Pons (tissue), 1 donor: Measurements from ENCODE around the gene FDPS.
"Not testable (repeated sequence)": the region's sequence is repeated elsewhere in the genome, so short reads cannot be mapped to it uniquely, and the experiment has no call there.

Source experiments
- DNase-seq: peaks from one replicate; pipeline ENCODE4 v3.0.0-alpha.2; 2016; ENCODE audit warnings: low spot score

FDPS gene

DNA sequence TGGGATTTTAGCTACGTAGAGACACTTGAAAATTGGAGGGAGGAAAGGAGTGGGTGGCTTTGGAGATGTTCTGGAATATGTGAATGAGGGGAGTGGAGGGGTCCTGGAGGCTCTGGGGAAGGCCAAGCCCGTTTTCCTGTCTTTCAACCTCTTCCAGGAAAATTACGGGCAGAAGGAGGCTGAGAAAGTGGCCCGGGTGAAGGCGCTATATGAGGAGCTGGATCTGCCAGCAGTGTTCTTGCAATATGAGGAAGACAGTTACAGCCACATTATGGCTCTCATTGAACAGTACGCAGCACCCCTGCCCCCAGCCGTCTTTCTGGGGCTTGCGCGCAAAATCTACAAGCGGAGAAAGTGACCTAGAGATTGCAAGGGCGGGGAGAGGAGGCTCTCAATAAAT, 11.6 kb downstream of the FDPS start:
- DNase-seq = no peak

DNA sequence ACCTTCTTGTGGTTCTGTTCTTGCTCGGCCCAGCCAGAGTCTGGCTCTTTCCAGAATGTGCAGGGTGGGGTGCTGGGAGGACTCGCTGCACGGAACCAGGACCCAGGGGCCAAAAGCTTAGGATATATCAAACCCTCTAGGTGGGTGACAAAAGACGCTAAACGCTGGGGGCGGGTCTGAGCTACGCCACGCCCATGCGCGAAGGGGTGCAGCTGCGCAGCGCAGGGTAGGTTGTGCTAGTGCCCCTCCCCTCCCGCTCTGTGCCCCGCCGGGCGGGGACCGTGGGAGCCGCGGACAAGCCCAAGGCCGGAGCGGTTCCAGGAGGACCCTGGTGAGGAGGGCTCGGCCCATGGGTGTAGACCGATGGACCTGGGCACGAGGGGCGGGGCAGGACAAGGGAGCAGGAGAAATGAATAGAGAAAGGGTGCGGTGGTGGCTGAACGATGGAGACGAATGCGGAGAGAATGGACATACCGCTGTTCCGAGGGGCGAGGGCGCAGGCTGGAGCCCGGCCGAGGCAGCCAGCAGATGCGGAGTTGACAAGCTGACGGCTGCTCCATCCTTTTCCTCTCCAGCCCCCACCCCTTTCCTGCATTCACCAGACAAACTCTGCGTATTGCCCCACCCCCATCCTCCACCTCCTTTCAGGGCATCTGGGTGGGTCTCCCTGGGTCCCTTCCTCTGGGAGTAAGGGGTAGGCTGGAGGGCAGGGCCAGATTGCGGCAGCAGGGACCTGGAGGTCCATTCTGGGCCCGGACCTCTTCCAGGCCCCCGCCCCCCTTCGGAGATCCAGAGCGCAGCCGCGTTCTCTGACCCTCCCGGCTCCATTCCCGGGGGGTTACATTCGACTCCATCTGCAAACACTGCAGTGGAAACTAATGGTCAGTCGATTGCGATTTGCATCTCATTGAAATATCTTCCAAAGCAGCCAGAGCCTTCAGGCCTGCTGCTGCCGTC, 12.3 kb downstream of the FDPS start, which contains the start of gene RUSC1:
Gene RUSC1, plus strand, starts transcription at position 234 of the 957 bp plus-strand sequence. CDS start 880 bp downstream, outside the sequence.
- peak; percentile 58 for DNase-seq

DNA sequence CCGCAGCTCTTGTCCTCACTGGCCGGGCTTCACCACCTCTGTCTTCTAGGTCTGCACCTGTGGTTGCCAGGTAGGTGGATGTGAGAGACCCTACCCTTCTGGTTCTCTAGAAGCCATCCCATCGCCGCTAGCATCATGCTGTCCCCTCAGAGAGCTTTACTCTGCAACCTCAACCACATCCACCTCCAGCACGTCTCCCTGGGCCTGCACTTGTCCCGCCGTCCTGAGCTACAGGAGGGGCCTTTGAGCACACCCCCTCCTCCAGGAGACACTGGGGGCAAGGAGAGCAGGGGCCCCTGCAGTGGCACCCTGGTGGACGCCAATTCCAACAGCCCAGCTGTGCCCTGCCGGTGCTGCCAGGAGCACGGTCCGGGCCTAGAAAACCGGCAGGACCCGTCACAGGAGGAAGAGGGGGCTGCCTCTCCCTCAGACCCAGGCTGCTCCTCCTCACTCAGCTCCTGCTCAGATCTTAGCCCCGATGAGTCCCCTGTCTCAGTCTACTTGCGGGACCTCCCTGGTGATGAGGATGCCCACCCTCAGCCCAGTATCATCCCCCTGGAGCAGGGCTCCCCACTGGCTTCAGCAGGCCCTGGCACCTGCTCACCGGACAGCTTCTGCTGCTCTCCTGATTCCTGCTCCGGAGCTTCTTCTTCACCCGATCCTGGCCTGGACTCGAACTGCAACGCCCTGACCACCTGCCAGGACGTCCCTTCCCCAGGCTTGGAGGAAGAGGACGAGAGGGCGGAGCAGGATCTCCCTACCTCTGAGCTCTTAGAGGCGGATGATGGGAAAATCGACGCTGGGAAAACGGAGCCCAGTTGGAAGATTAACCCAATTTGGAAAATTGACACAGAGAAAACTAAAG, 13.2 kb downstream of the FDPS start:
- DNase-seq = no peak

DNA sequence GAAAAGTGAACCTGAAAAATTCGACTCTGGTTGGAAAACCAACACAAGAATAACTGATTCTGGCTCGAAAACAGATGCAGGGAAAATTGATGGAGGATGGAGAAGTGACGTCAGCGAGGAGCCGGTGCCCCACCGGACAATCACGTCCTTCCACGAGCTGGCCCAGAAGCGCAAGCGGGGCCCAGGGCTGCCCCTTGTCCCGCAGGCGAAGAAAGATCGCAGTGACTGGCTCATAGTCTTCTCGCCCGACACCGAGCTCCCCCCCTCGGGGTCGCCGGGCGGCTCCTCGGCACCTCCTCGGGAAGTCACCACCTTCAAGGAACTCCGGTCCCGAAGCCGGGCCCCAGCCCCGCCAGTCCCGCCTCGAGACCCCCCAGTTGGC, 13.9 kb downstream of the FDPS start:
- DNase-seq = no peak

DNA sequence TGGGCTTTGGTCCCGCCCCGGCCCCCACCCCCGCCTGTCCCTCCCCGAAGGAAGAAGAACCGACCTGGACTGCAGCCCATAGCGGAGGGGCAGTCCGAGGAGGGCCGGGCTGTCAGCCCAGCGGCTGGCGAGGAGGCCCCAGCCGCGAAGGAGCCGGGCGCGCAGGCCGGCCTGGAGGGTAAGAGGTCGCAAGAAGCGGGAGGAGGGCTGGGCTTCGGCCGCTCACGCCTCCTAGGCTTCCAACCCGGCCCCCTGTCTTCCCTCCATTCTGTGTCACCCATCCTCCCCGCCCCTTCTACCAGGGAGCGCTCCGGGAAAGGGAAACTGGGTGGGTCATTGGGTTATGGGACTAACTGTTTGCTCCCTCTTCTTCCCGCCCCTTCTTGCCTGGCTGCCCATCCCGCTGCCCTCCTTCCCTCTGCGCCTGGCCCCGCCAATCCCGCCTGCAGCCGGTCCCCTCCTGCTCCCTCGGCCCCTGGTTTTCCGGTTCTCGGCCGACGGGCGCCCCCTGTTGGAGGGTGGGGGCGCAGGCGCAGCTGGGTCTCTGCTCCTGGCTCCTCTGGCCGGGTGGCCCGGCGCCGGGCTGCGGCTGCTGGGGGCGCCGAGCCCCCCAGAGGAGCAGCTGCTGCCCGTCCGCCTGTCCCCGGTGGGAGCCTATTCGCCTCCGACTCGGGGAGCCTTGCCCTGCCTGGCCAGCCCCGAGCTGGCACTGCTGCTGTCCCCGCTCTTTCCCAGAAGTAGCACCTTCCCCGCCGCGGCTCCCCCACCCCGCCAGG, 14.5 kb downstream of the FDPS start:
- peak; percentile 84 for DNase-seq

DNA sequence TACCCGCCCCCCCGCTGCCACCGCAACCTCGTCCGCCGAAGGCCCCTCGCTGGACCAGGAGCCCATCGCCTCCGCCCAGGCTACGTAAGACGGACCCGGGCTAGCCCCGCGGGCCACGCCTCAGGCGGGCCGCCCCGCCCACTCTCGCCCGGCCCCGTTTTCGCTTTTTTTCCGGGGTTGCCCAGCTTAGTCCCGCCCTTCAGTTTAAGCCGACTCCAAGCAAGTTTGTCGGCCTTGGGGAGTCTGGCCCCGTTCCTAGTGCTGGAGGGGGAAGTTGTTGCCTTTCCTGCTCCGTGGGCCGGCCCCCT, 15.0 kb downstream of the FDPS start:
- peak; percentile 81 for DNase-seq

DNA sequence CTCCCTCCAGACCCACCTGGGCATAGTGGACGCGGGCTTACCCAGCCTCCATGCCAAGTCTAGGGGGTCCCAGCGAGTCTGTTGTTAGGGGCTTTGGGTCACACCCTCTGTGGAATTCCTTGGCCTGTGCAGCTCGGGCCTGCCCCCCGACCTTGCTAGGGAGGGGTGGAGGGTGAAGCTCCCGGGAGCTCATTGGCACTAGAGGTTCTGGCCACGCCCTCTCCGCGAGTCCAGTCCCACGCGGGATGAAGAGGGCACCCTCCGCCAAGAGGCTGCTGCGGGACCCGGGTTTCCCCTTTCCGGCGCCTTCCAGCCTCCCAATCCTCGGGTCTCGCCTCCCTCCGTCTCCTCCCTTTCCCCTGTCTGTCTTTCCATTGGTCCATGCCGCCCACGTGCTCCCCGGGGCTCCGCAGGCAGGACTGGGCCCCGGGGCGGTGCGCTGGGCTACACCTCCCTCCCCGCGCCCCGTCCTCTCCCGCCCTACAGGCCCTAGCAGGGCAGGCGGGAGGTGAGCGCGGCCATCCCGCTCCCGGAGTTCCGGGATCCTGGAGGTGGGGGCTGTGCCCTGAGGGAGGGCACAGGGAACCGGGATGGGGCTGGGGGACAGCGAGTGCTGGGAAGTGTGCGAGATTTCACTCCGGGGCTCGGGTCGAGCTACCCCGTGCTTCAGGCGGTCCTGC, 15.5 kb downstream of the FDPS start:
- DNase-seq = peak; percentile 95

DNA sequence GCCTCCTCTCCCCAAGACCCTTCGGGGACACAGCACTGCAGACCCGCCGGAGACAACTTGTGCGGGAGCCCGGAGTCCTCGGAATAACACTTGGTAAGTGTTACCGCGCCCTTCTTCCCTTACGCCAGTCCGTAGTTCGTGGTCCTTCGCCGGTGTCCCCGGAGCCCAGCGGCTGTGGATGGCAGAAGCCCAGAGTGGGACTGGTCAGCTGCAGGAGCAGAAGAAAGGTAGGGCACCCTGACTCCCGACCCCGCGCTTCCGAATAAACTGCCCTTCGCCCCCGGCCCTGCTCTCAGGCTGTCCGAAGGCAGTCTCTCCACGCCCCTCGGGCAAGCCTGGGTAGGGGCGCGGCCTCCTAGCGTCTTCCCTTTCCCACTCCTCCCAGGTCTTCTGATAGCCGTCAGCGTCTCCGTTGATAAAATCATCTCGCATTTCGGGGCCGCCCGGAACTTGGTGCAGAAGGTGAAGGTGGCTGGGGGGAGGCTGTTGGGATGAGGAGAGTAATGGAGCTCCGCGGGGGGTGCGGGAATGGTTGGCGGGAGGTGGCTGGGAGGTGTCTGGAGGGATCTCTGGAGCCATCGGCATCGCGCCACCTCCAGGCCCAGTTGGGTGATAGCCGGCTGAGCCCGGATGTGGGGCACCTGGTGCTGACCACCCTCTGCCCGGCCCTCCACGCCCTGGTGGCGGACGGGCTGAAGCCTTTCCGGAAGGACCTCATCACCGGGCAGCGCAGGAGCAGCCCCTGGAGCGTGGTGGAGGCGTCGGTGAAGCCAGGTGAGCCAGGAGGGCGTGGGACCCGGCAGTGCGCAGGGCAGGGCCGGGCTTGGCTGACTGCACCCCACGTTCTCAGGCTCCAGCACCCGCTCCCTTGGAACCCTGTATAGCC, 16.3 kb downstream of the FDPS start:
- no peak for DNase-seq

DNA sequence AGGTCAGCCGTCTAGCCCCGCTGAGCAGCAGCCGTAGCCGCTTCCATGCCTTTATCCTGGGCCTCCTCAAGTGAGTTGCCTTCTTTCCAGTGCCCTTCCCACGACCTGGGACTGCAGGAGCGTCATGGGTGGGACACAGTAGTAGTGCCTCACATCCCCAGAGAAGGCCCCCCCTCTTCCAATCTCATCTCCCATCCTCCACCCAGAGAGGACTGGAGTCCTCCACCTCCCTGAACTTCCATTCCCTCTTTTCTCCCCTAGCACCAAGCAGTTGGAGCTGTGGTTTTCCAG, 16.9 kb downstream of the FDPS start:
- DNase-seq = no peak

DNA sequence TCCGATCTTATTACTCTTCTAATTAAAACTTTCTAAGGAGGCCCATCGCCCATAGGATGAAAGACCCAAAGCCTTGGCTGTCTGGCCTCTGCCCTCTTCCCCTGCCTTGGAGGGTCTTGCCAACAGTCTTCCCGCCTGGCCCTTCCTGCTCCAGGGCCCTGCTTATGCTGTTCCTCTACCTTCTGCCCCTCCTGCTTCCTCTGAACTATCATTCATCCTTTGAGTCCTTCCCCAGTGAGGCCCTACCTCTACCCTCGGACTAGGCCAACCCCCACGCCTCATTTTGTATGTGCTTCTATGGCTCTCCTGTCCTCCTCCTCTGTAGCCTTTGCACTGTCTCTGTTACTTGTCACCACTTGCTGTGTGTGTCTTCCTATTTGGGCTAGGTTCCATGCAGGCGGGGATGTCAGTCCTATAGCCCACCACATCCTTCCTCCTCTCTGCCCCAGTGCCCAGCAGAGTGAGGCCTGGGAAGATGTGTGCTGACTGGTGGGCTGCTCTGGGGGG, 17.4 kb downstream of the FDPS start:
- DNase-seq = no peak

DNA sequence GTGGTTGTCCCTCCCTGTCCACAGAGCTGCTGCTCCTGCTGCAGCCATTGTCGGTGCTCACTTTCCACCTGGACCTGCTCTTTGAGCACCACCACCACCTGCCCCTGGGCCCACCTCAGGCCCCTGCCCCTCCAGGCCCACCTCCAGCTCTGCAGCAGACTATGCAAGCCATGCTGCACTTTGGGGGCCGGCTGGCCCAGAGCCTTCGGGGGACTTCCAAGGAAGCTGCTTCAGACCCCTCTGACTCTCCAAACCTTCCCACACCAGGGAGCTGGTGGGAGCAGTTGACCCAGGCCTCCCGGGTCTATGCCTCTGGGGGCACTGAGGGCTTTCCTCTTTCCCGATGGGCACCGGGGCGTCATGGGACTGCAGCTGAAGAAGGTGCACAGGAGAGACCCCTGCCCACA, 18.0 kb downstream of the FDPS start:
- no peak for DNase-seq

DNA sequence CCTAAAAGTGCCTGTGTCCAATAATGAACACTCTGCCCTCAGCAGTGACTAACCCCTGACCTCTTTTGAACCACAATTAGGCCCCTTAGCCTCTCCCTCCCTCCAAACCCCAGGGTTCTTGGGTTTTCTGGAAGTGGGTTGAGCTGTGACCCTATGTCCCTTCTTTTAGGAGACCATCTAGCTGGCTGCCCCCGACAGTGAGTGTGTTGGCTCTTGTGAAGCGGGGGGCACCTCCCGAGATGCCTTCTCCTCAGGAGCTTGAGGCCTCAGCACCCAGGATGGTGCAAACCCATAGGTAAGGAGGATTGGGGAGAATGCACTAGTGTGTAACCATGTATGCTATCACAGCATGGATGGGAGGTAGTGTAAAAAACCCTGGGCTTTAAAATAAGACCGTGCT, 19.3 kb downstream of the FDPS start:
- DNase-seq = no peak

DNA sequence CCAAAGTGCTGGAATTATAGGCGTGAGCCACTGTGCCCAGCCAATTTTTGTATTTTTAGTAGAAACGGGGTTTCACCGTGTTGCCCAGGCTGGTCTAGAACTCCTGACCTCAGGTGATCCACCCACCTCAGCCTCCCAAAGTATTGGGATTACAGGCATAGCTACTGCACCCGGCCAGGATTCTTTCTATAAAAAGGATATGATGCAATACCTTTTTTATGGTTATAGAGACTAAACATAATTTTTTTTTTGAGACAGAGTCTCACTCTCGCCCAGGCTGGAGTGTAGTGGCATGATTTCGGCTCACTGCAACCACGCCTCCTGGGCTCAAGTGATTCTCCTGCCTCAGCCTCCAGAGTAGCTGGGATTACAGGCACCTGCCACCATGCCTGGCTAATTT, 20.2 kb downstream of the FDPS start:
- not testable (repeated sequence) for DNase-seq

DNA sequence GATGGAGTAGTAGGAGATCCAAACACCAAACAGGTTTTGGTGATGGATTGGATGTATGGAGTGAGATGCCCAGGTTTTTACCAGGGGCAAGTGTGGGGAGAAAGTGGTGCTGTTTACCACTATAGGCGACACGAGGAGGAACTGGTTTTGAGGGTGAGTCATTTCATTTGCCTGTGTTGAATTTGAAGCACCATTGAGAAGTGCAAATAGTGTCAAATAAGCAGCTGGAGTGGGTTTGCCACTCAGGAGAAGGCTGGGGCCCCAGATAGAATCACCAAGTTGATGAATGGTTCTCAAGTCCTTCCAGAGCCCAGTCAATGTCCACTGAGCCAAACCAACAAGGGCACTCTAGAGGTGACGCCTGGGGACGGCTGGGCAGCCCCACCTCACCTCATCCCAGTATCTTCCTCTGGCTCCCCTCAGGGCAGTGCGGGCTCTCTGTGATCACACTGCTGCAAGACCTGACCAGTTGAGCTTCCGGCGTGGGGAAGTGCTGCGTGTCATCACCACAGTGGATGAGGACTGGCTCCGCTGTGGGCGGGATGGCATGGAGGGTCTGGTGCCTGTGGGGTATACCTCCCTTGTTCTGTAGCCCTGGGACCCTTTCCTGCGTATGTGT, 21.4 kb downstream of the FDPS start:
- DNase-seq = no peak

DNA sequence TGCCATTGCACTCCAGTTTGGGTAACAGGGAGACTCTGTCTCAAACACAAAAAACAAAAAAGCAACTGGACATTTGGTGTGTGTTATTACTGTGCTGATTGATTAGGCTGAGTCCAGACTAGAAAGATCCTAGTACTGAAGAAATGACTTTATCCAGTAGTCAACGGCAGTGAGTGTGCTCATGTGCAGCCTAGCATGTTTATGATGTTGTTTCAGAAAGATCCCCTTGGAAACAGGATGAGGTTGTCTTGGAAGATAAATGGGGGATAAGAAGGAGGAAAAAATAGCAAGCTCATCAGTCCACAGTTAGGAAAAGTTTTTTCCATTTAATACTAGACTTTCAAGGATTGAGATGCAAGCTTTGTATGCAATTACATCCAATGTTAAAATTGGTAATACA, 26.3 kb downstream of the FDPS start:
- no peak for DNase-seq

DNA sequence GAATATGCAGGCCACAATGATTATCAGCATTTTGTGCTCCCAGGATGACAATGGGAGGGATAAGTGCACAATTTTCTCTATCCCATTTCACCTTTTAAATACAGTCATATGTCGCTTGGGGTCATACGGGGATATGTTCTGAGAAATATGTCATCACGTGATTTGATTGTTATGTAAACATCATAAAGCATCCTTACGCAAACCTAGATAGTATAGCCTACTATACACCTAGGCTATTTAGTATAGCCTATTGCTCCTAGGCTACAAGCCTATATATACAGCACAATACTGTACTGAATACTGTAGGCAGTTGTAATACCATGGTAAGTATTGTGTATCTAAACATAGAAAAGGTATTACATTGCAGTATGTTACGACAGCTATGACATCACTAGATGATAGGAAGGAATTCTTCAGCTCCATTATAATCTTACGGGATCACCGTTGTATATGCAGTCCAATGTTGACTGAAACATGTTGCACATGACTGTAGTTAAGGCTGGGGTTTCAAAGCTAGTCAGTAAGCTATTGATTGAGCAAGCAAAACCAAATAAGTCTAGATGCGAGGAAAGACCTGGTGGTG, 30.9 kb downstream of the FDPS start:
- DNase-seq = no peak

DNA sequence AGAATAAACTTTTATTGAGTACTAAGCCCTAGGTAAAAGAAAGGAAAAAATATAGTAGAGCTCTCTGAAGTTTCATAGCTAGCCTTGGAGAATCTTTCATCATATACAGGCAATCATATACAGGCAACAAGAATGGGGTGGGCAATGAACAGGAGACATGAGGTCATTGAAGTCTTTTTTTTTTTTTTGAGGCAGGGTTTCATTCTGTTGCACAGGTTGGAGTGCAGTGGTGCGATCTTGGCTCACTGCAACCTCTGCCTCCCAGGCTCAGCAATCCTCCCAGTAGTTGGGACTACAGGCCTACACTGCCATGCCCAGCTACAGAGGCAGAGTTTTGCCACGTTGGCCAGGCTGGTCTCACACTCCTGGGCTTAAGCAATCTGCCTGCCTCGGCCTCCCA, 34.2 kb downstream of the FDPS start:
- DNase-seq = no peak

DNA sequence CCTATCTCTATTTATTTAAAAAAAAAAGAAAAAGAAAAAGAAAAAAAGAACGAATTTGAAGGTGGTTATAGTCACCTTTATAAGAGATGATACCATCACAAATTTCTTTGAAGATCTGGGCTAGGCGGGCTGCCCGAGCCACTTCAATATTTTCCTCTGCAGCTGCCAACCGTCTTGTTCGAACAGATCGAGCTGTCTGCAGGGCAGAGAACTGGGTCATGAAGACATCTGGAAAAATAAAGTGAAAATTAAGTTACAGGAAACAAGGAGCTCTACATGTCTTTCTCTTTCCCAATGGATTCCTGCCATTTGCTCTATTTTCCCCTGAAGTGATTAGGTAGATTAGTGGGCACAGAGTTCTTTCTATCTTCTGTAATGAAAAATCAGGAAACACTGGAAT, 44.0 kb downstream of the FDPS start:
- no peak for DNase-seq

DNA sequence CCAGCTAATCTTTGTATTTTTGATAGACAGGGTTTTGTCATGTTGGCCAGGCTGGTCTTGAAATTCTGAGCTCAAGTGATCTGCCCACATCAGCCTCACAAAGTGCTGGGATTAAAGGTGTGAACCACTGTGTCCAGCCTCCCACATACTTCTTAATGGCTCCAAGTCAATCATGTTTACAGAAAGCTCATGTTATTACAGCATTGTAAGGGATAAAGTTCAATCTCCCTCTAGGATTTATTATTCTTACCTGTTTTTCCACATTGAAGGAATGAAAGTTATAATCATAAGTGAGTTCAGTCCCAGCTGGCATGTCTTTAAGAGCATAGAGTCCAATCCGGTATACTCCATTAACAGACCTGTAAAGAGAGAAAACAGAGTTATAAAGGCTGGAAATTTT, 51.4 kb downstream of the FDPS start:
- no peak for DNase-seq
